Astrocyte (in vitro differentiated cells and primary cell): ENCODE measurements around the gene CTIF. TPM values are rescaled to one million over a fixed set of nuclear protein-coding genes. Genes with fewer than 3 reads are reported as not detected.

Experiments
- DNase-seq: peaks from one replicate; pipeline ENCODE4 v3.0.0-alpha.2; 2010; ENCODE audit warnings: low read depth
- FAIRE-seq: peaks from 2 replicates; lab custom pipeline; 2011; peaks lifted over from hg19 to GRCh38; lab: Jason Lieb, UNC
- H2AFZ ChIP-seq: 2 replicates; pipeline ENCODE4 v1.6.0; 2012; ENCODE audit warnings: low read depth, low read length, inconsistent platforms
- H3K27ac ChIP-seq: 2 replicates; pipeline ENCODE4 v1.5.1; 2011; ENCODE audit warnings: low read depth, low read length, inconsistent platforms
- H3K27me3 ChIP-seq: 2 replicates; pipeline ENCODE4 v1.6.0; 2011; ENCODE audit warnings: low read length, inconsistent platforms; ENCODE audit not compliant: insufficient read depth
- H3K36me3 ChIP-seq: 2 replicates; pipeline ENCODE4 v1.5.1; 2011; ENCODE audit warnings: low read length, inconsistent platforms; ENCODE audit not compliant: insufficient read depth
- H3K4me1 ChIP-seq: 2 replicates; pipeline ENCODE4 v1.5.1; 2011; ENCODE audit warnings: low read length, inconsistent platforms; ENCODE audit not compliant: insufficient read depth
- H3K4me2 ChIP-seq: 2 replicates; pipeline ENCODE4 v1.6.0; 2012; ENCODE audit warnings: low read length, inconsistent platforms
- H3K4me3 ChIP-seq: 2 replicates; pipeline ENCODE4 v1.5.1; 2011; ENCODE audit warnings: low read depth, mild to moderate bottlenecking, low read length, inconsistent platforms; ENCODE audit not compliant: insufficient read depth
- H3K79me2 ChIP-seq: 2 replicates; pipeline ENCODE4 v1.6.0; 2012; ENCODE audit warnings: mild to moderate bottlenecking, low read length, inconsistent platforms; ENCODE audit not compliant: insufficient read depth
- H3K9ac ChIP-seq: 2 replicates; pipeline ENCODE4 v1.6.0; 2012; ENCODE audit warnings: mild to moderate bottlenecking, low read length, inconsistent platforms
- H3K9me3 ChIP-seq: 2 replicates; pipeline ENCODE4 v1.5.1; 2012; ENCODE audit warnings: low read depth, mild to moderate bottlenecking, low read length, inconsistent platforms; ENCODE audit not compliant: insufficient read depth
- H4K20me1 ChIP-seq: 2 replicates; pipeline ENCODE4 v1.6.0; 2012; ENCODE audit warnings: low read length, inconsistent platforms; ENCODE audit not compliant: insufficient read depth
- H3K27ac Mint-ChIP-seq: one replicate; pipeline ENCODE4 v1.8.0; 2021; ENCODE audit warnings: mild to moderate bottlenecking, mixed read lengths; ENCODE audit not compliant: unreplicated experiment
- H3K27me3 Mint-ChIP-seq: one replicate; pipeline ENCODE4 v1.8.0; 2021; ENCODE audit warnings: low read depth, mixed read lengths; ENCODE audit not compliant: unreplicated experiment
- H3K36me3 Mint-ChIP-seq: one replicate; pipeline ENCODE4 v1.8.0; 2021; ENCODE audit warnings: low read depth, mixed read lengths; ENCODE audit not compliant: unreplicated experiment
- H3K4me1 Mint-ChIP-seq: one replicate; pipeline ENCODE4 v1.8.0; 2021; ENCODE audit warnings: low read depth, mixed read lengths; ENCODE audit not compliant: unreplicated experiment
- H3K4me3 Mint-ChIP-seq: one replicate; pipeline ENCODE4 v1.8.0; 2021; ENCODE audit warnings: mild to moderate bottlenecking, moderate library complexity, mixed read lengths; ENCODE audit not compliant: unreplicated experiment
- H3K9me3 Mint-ChIP-seq: one replicate; pipeline ENCODE4 v1.8.0; 2021; ENCODE audit warnings: mild to moderate bottlenecking, mixed read lengths; ENCODE audit not compliant: unreplicated experiment
- EZH2 ChIP-seq: IDR thresholded peaks from 2 replicates; pipeline ENCODE4 v1.6.1; 2012; ENCODE audit warnings: mild to moderate bottlenecking, low read length, inconsistent platforms; ENCODE audit not compliant: insufficient read depth
- total RNA-seq: library from RNA; stranded (reverse); gene quantifications from 2 replicates; pipeline ENCODE4 v1.2.1, GENCODE V29; 2021
- TF ChIP-seq, protein P1 (sequence below): IDR thresholded peaks from 2 replicates; pipeline ENCODE4 v1.5.1; 2011; ENCODE audit warnings: low read depth, mild to moderate bottlenecking, inconsistent platforms, low read length, moderate library complexity; ENCODE audit not compliant: insufficient read depth

CTIF gene
- total RNA-seq, 1 donor from 2014 or later, result 101 TPM

GRCh38 chr18:48673853-48674721 is 135.3 kb downstream of the CTIF start:
- H3K4me3 ChIP-seq, result no peak overlapping the region
- FAIRE-seq, result no peak
- no peak overlapping the region for H2AFZ ChIP-seq

GRCh38 chr18:48674758-48675351 is 136.0 kb downstream of the CTIF start:
- peaks cover 41% of the 10 kb centered on the region for H4K20me1 ChIP-seq
- peaks cover 19% of the 10 kb centered on the region for H3K36me3 Mint-ChIP-seq
- no peak overlapping the region for H2AFZ ChIP-seq
- peaks cover 15% of the 10 kb centered on the region for H3K36me3 ChIP-seq
- H3K27ac ChIP-seq, result no peak overlapping the region
- H3K27me3 Mint-ChIP-seq, result no peaks in the 10 kb centered on the region
- no peak overlapping the region for H3K4me2 ChIP-seq
- no peak overlapping the region for H3K4me3 Mint-ChIP-seq
- H3K4me3 ChIP-seq, result no peak overlapping the region
- peaks cover 26% of the 10 kb centered on the region for H3K4me1 ChIP-seq
- no peak for TF ChIP-seq EZH2
- TF ChIP-seq, protein P1, sequence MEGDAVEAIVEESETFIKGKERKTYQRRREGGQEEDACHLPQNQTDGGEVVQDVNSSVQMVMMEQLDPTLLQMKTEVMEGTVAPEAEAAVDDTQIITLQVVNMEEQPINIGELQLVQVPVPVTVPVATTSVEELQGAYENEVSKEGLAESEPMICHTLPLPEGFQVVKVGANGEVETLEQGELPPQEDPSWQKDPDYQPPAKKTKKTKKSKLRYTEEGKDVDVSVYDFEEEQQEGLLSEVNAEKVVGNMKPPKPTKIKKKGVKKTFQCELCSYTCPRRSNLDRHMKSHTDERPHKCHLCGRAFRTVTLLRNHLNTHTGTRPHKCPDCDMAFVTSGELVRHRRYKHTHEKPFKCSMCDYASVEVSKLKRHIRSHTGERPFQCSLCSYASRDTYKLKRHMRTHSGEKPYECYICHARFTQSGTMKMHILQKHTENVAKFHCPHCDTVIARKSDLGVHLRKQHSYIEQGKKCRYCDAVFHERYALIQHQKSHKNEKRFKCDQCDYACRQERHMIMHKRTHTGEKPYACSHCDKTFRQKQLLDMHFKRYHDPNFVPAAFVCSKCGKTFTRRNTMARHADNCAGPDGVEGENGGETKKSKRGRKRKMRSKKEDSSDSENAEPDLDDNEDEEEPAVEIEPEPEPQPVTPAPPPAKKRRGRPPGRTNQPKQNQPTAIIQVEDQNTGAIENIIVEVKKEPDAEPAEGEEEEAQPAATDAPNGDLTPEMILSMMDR, result no peak
- peaks cover 5% of the 10 kb centered on the region for H3K79me2 ChIP-seq
- DNase-seq (no peak), FAIRE-seq (no peak)
- peaks cover 29% of the 10 kb centered on the region for H3K4me1 Mint-ChIP-seq
- peak overlapping the region; percentile 53 for H3K27ac Mint-ChIP-seq
- no peaks in the 10 kb centered on the region for H3K9me3 ChIP-seq
- H3K9ac ChIP-seq, result no peak overlapping the region
- H3K27me3 ChIP-seq, result no peaks in the 10 kb centered on the region
- peaks cover 5% of the 10 kb centered on the region for H3K9me3 Mint-ChIP-seq

More at GRCh38 chr18:48673853-48674721, 135.3 kb downstream of the CTIF start:
- Histone ChIP-seq H3K27ac (no peak overlapping the region), H3K79me2 (peaks cover 5% of the 10 kb centered on the region), H3K9me3 (no peaks in the 10 kb centered on the region), H3K27me3 (no peaks in the 10 kb centered on the region), H3K4me2 (no peak overlapping the region), H3K4me1 (peaks cover 26% of the 10 kb centered on the region), H3K9ac (no peak overlapping the region), H4K20me1 (peaks cover 41% of the 10 kb centered on the region), H3K36me3 (peaks cover 15% of the 10 kb centered on the region)
- TF ChIP-seq EZH2, result no peak
- TF ChIP-seq, protein P1, result no peak
- H3K4me3 Mint-ChIP-seq, result no peak overlapping the region
- peak; percentile 12 for DNase-seq
- H3K4me1 Mint-ChIP-seq, result peaks cover 26% of the 10 kb centered on the region
- no peaks in the 10 kb centered on the region for H3K27me3 Mint-ChIP-seq
- H3K9me3 Mint-ChIP-seq, result peaks cover 5% of the 10 kb centered on the region
- no peak overlapping the region for H3K27ac Mint-ChIP-seq
- H3K36me3 Mint-ChIP-seq, result peaks cover 23% of the 10 kb centered on the region
